Ishikawa (cell line): ENCODE results near the gene PDZRN3.

ENCODE experiments used
- CEBPB ChIP-seq: IDR thresholded peaks from 2 replicates; pipeline ENCODE4 v1.6.1; 2012
- CREB1 ChIP-seq: IDR thresholded peaks from 2 replicates; pipeline ENCODE4 v1.6.1; 2012; ENCODE audit warnings: low read depth
- EGR1 ChIP-seq: IDR thresholded peaks from 2 replicates; pipeline ENCODE4 v1.6.1; 2012
- EP300 ChIP-seq: IDR thresholded peaks from 2 replicates; pipeline ENCODE4 v1.6.1; 2012; ENCODE audit warnings: borderline replicate concordance
- FOXM1 ChIP-seq: IDR thresholded peaks from 2 replicates; pipeline ENCODE4 v1.6.1; 2012; ENCODE audit warnings: low read depth, borderline replicate concordance
- NFIC ChIP-seq: IDR thresholded peaks from 2 replicates; pipeline ENCODE4 v1.6.1; 2012
- RAD21 ChIP-seq: IDR thresholded peaks from 2 replicates; pipeline ENCODE4 v1.6.1; 2012; ENCODE audit warnings: low read depth
- TAF1 ChIP-seq: IDR thresholded peaks from 2 replicates; pipeline ENCODE4 v1.6.1; 2012; ENCODE audit warnings: low read depth, mild to moderate bottlenecking
- TCF12 ChIP-seq: IDR thresholded peaks from 2 replicates; pipeline ENCODE4 v1.6.1; 2012; ENCODE audit warnings: low read depth
- TEAD4 ChIP-seq: IDR thresholded peaks from 2 replicates; pipeline ENCODE4 v1.6.1; 2012
- YY1 ChIP-seq: IDR thresholded peaks from 2 replicates; pipeline ENCODE4 v1.6.1; 2012; ENCODE audit warnings: low read depth
- ZBTB7A ChIP-seq: IDR thresholded peaks from 2 replicates; pipeline ENCODE4 v1.6.1; 2012; ENCODE audit warnings: low read depth
- TF ChIP-seq, protein P1 (sequence below): IDR thresholded peaks from 2 replicates; pipeline ENCODE4 v1.6.1; 2012
- TF ChIP-seq, protein P2 (sequence below): IDR thresholded peaks from 2 replicates; pipeline ENCODE4 v1.6.1; 2012
- TF ChIP-seq, protein P3 (sequence below): IDR thresholded peaks from 2 replicates; pipeline ENCODE4 v1.6.1; 2012; ENCODE audit warnings: low read depth, mild to moderate bottlenecking

PDZRN3 gene

DNA sequence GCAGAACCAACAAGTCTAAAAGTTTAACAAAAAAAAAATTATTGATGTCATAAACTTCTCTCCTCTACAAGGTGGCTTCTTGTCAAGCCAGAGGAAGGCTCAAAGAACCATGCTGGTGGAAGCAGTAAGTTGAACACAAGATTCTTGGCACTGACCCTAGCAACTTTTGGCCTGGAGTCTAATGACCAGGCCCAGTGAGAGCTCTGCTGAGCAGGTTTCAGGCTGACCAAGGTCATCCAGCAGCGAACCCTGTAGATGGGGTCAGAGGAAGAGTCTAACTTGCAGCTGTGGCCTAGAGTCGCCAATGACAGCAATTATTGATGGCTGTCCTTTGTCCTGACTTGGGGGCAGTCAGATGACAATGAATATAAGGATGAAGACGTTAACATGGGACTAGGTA is 43.1 kb upstream of the PDZRN3 start:
- TF ChIP-seq NFIC (no peak), RAD21 (no peak), ZBTB7A (no peak), TCF12 (no peak), YY1 (no peak), TAF1 (no peak), EGR1 (no peak)
- TF ChIP-seq, protein P1, sequence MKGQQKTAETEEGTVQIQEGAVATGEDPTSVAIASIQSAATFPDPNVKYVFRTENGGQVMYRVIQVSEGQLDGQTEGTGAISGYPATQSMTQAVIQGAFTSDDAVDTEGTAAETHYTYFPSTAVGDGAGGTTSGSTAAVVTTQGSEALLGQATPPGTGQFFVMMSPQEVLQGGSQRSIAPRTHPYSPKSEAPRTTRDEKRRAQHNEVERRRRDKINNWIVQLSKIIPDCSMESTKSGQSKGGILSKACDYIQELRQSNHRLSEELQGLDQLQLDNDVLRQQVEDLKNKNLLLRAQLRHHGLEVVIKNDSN = no peak
- TF ChIP-seq, protein P2, sequence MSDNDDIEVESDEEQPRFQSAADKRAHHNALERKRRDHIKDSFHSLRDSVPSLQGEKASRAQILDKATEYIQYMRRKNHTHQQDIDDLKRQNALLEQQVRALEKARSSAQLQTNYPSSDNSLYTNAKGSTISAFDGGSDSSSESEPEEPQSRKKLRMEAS = no peak
- TF ChIP-seq, protein P3, sequence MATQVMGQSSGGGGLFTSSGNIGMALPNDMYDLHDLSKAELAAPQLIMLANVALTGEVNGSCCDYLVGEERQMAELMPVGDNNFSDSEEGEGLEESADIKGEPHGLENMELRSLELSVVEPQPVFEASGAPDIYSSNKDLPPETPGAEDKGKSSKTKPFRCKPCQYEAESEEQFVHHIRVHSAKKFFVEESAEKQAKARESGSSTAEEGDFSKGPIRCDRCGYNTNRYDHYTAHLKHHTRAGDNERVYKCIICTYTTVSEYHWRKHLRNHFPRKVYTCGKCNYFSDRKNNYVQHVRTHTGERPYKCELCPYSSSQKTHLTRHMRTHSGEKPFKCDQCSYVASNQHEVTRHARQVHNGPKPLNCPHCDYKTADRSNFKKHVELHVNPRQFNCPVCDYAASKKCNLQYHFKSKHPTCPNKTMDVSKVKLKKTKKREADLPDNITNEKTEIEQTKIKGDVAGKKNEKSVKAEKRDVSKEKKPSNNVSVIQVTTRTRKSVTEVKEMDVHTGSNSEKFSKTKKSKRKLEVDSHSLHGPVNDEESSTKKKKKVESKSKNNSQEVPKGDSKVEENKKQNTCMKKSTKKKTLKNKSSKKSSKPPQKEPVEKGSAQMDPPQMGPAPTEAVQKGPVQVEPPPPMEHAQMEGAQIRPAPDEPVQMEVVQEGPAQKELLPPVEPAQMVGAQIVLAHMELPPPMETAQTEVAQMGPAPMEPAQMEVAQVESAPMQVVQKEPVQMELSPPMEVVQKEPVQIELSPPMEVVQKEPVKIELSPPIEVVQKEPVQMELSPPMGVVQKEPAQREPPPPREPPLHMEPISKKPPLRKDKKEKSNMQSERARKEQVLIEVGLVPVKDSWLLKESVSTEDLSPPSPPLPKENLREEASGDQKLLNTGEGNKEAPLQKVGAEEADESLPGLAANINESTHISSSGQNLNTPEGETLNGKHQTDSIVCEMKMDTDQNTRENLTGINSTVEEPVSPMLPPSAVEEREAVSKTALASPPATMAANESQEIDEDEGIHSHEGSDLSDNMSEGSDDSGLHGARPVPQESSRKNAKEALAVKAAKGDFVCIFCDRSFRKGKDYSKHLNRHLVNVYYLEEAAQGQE = no peak

DNA sequence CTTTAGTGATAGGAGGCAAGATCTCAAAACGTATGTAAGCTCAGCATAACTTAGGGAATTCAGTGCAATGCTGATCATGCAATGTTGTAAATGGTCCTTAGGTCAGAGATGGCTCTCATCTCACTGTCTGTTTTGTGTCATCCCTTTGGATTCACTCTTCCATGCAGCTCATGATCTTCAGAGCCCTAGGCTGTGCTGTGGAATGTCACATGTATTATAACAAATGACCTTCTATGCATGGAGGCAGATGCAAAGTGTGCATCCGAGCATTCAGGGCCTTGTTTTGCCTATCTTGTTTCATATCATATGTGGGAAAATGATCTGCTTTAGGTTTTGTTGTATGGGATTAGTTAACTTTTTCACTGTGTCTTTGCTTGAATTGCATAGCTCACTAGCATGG is 40.5 kb upstream of the PDZRN3 start:
- no peak for TF ChIP-seq EGR1
- TF ChIP-seq, protein P2 = no peak
- TF ChIP-seq TCF12 = no peak
- TF ChIP-seq, protein P1 = no peak
- TF ChIP-seq NFIC = no peak
- TF ChIP-seq TAF1 = no peak
- TF ChIP-seq CREB1 = no peak
- TF ChIP-seq FOXM1 = no peak

DNA sequence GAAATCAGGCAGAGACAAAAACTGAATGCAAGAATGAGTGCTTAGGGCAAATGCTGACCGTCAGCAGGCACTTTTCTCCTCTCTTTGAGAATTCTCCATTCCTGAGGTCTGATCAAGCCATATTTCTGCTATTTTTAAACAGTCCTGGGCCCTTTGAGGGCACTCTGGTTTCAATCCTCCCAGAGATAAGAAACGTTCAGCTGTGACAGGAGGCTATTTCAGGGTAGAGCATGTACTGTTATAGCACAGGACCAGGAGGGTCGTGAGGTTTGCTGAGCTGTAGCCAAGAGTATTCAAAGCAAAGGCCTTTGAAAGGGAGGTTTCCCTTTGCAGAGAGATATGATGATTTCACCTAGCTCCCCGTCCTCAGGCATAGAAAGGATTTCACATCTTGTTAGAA is 39.6 kb upstream of the PDZRN3 start:
- TF ChIP-seq CEBPB = no peak
- no peak for TF ChIP-seq TEAD4
- TF ChIP-seq, protein P2 = no peak
- TF ChIP-seq, protein P1 = no peak
- no peak for TF ChIP-seq YY1
- TF ChIP-seq EP300 = no peak
- no peak for TF ChIP-seq CREB1
- TF ChIP-seq ZBTB7A = no peak
- no peak for TF ChIP-seq TAF1
- no peak for TF ChIP-seq NFIC
- TF ChIP-seq EGR1 = no peak
- no peak for TF ChIP-seq TCF12
- TF ChIP-seq, protein P3 = no peak
- no peak for TF ChIP-seq RAD21
- no peak for TF ChIP-seq FOXM1

DNA sequence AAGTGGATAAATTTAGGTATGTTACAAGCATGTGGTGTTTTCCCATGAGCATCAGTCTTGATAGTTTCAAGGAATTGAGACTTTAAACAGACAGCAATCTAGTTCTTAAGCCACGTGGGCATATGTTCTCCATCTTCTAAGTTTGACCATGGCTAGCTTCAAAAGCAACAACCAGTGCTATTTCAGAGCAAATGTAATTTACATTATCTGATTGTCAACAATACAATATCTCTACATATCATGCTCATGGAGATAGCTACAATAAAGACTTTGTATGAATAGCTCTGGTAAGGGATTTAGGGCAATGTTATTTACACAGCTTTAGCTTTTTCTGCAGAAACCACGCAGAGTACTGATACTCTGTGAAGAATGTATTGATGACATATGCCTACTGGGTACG is 38.8 kb upstream of the PDZRN3 start:
- TF ChIP-seq CEBPB = no peak
- TF ChIP-seq RAD21 = no peak
- no peak for TF ChIP-seq TEAD4
- no peak for TF ChIP-seq ZBTB7A
- no peak for TF ChIP-seq YY1
- TF ChIP-seq, protein P1 = no peak

DNA sequence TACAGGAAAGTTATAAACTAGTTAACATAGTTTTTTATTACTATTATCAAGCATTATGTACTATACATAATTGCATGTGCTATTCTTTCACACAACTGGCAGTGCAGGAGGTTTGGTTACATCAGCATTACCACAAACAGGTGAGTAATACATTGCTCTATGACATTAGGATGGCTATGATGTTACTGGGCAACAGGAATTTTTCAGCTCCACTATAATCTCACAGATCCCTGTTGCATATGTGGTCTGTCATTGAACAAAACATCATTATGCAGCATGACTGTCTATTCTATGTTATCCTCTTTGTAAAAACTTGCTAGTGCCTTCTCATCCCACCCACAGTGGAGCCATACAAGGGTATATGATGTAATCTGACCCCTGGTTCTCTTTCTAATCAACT is 36.5 kb upstream of the PDZRN3 start:
- no peak for TF ChIP-seq CREB1
- TF ChIP-seq RAD21 = no peak
- no peak for TF ChIP-seq NFIC
- TF ChIP-seq TEAD4 = no peak
- no peak for TF ChIP-seq EP300
- no peak for TF ChIP-seq FOXM1
- no peak for TF ChIP-seq ZBTB7A
- no peak for TF ChIP-seq EGR1
- TF ChIP-seq YY1 = no peak
- TF ChIP-seq, protein P3 = no peak
- TF ChIP-seq, protein P1 = no peak
- TF ChIP-seq, protein P2 = no peak
- TF ChIP-seq TAF1 = no peak
- TF ChIP-seq TCF12 = no peak
- TF ChIP-seq CEBPB = no peak
